Stimulated activated naive CD8-positive, alpha-beta T cell treated with anti-CD3 and anti-CD28 coated beads, Interleukin-15, Interleukin-2, amounts not matched to agents 100 U/mL and 50 U/mL, for 24 hours (primary cell): Measurements from ENCODE around the gene EEF1AKMT2.
A peak's percentile ranks its signal among the peaks of the same experiment; 100 is the strongest.

Source experiments
- ATAC-seq: fragments of 150-1000 bp; cut with Tn5 transposase; one replicate; pipeline ENCODE4 v1.10.0; 2021
- DNase-seq: peaks from one replicate; pipeline ENCODE4 v3.0.0; 2021

The EEF1AKMT2 gene

GRCh38 chr10:124737221-124737620, 54.5 kb downstream of the EEF1AKMT2 start:
- DNase-seq (no peak), ATAC-seq (no peak)

GRCh38 chr10:124736491-124737136, 55.1 kb downstream of the EEF1AKMT2 start:
- DNase-seq (no peak), ATAC-seq (no peak)

DNA sequence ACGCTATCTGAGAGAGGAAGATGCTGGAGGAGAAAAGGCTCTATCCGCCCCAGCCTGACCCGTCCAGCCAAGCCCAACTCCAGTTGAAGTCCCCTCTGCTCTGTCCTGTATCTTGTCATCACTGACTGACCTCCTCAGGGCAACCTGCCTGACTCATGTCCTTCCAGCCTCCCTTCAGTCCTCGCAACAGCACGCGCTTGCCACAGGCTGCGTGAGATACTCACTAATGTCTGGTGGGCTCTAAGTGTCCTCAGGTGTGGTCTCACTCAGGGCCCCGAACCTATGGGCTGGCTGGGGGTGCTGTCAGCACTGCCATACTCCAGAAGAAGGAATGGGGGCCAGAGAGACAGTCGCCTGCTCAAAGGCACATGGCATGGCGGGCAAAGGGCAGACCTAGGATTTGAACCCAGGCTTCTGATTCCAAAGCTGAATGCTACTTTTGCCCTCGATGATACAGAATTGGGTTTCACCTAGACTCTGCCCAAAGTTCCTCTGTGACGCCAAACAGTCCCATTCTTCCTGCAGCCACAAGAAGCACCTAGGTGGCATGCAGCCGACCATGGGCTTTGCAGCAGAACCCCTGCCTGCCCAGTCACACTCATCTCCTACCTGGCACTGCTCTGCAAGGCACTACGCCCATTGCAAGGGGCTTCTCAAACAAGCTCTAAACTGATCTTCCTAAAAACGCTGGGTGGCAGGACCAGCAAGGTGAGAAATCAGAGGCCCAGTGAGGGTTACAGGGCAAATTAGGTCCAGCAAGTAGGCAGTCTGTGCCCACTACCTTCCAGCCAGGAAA, 56.0 kb downstream of the EEF1AKMT2 start:
- no peak for DNase-seq
- ATAC-seq = no peak

DNA sequence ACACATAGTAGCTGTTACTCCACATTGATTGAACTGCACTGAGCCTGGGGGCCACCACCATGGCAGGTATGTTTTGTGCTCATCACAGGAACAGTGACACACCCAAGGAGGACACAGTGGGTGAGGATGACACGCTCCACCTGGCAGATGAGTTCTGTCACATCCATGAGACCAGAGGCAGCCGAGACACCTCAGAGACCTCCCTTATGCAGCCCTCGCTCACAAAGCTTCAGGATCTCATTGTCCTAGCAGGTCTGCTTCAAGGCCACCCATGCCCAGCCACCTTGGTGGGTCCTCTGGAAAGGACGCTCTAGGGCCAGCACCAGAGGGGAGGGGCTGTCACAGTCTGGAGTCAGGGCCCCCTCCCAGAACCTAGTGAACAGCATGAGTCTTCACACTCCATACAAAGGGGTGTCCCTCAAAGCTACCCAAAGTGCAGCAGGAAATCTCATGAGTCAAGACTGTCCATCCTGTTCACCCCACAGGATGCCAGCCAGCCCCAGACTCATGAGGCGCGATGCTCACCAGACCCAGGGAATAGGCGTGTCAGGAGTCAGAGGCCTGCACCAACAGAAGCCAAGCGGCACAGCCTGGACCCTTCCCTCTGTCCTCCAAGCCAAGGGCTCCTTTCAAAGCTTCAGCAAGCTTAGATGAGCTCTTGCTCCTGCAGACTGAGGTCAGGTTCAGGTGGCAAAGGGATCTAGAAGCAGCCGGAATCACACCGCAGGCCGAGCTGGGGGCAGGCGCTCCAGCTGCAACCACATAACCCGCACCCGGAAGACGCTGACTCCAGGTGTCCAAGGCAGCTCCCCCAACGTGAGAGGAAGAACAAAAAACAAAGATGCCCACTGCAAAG, 57.1 kb downstream of the EEF1AKMT2 start:
- ATAC-seq = peak; percentile 17
- DNase-seq = no peak

DNA sequence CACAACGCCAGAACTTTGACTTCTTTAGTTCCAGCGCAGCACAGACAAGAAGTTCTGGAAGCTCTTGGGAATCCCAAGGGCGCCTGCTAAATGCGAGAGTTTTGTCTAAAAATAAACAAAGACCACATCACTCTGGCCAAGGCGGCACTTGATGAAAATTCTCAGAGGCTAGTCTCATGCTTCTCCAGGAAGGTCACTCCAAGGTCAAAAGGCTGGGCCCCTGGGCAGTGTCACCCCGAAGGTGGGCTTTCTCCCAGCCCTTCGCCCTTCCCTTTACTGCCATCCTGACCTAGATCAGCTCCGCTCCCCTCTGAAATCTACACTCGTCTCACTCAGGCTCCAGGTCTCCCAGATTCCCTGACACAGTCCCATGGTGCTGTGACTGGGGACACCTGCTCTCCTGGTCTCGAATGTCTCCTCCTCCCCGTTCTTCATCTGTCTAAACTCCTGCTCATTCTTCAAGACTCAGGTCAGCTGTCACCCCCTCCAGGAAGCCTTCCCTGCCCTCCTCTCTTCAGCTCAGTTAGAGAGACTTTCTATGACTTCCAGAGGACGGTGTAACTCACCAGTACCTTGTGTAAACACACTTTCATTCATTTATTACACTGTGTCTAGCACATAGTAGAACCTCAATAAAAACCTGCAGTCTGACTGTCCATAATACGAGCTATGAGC, 58.0 kb downstream of the EEF1AKMT2 start:
- DNase-seq (no peak), ATAC-seq (no peak)

DNA sequence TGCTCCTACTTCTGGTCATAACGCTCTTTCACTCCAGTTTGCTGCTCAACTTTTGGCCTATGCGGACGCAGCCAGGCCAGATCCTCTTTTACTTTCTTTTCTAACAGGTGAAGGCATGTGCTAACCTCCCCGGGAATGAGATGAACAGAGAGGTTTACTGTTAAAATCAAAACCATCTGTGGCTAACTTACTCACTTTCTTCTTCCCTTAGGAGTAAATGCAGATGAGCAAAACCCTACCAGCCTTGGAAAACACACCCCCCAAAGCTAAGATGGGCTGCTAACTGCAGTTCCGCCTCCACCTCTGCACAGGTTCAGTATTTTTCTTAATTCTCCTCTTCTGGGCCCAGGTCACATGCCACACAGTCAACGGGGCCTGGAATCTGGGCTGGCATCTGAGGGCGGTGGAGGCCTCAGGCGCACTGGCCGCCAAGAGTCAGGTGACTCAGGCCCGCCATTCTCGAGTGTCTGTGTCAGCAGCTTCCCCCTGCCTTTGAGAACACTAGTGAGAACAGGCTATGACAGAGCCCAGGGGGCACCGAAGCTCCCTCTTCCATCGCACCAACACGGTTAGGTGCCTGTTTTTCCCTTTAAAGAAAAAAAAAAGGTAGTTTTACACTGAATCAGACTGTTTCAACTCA, 58.6 kb downstream of the EEF1AKMT2 start:
- peak; percentile 65 for ATAC-seq
- peak; percentile 62 for DNase-seq

DNA sequence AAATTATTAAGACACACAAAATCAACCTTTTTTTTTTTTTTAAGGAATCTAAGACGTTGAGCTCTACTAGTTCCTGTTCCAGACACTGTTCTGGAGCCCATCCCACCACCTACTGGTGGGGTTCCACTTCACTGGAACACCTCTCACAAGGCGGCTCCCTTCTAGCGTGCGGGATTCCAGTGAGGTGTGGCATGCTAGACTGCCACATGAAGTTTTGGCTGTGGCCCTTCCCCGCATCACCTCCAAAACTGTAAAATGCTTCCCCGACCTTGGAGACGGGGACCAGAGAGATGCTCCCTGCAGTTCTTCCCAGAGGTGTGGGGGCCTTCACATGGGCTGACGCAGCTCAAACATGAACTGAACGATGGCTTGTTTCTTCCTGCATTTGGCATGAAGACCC, 60.1 kb downstream of the EEF1AKMT2 start:
- peak; percentile 2 for DNase-seq
- no peak for ATAC-seq

DNA sequence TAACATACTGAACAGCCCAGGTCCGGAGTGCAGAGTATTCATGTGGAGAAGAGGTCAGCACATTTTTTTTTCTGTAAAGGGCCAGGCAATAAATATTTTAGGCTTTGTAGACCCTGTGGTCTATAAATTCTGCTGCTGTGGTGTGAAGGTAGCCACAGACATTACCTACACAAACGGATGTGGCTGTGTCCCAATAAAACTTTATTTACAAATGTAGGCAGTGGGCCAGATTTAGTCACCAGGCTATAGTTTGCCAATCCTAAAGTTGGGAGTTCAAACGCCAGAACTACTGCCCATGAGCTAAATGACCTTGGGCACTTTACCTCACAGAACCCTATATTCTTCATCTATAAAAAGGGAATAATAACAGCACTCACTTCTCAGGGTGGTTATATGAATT, 60.9 kb downstream of the EEF1AKMT2 start:
- ATAC-seq (no peak), DNase-seq (no peak)

DNA sequence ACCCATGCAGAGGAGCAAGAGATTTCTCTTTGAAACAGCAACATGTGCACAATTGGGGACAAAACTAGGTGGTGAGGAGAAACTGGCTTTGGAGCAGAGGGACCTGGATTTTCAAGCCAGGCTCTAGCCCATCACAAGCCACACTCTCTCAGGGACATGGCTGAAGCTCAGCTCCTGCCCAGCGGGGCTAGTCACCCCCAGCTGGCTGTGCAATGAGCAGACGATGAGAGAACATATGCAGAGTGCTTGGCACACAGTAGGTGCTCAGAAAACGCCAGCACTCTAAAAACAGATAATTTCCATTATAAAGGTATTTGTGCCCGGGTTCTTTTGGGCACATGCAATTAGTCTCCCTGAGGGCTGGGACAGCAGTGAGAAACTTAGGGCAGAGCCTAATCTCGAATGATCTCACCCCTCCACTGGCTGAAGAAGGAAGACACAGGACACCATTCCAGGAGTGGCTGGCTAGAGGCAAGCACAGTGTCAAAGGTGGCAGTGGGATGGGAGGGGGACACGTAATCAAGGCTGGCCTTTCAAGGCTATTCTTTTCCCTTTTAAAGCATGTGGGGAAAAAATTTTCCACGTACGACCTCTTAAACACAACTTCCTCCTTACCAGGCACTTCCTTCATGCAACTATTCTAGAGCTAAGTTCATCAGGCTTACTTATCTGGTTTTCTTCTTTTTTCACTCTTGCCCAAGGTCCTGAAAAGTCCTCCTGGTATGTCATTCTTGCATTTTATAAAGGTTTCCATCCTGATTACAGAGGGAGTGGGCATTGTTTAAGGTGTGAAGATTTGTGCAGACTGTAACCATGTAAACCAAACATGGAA, 62.6 kb downstream of the EEF1AKMT2 start:
- no peak for ATAC-seq
- DNase-seq = no peak

GRCh38 chr10:124728071-124728829, 63.4 kb downstream of the EEF1AKMT2 start:
- peak; percentile 38 for DNase-seq

GRCh38 chr10:124727361-124727960, 64.2 kb downstream of the EEF1AKMT2 start:
- DNase-seq = no peak
- no peak for ATAC-seq

More at GRCh38 chr10:124728071-124728829, 63.4 kb downstream of the EEF1AKMT2 start:
- peak; percentile 71 for ATAC-seq

DNA sequence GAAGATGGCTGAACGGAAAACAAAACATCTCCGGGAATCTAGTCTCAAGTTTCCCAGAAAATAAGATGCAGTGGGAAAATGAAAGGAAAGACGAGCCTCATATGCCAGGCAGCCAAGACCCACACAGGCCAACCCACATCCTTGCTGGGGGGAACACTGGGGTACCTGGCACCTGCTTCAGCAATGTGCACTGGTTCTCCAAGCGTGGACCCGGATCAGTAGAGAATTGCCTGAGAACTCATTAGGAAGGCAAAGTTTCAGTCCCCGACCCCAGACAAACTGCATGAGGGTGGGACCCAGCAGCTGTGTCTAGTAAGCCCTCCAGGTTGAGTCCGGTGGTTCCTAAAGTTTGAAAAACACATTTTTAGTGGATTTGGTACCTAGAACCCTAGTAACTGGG, 65.9 kb downstream of the EEF1AKMT2 start:
- DNase-seq (no peak), ATAC-seq (no peak)

DNA sequence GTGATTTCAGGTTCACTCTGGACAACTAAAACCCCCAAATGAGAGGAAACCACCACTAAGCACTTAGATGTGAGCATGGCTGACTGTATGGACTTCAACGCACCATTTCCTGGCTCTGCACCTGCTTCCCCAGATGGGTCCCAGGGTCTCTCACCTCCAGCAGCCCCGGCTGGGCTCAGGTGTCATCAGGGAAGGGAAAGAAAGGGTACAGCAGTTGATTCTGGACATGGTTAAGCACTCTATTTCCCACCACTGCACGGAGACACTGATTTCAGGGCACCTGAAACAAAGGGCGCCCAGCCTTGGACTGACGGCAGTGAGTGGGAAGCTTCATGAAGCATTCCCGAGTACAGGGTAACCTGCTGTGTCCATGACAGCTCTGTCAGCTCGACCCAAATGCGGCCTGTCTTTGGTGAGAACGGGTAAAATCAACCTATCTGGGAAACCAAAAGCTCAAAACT, 66.5 kb downstream of the EEF1AKMT2 start:
- no peak for DNase-seq
- no peak for ATAC-seq

DNA sequence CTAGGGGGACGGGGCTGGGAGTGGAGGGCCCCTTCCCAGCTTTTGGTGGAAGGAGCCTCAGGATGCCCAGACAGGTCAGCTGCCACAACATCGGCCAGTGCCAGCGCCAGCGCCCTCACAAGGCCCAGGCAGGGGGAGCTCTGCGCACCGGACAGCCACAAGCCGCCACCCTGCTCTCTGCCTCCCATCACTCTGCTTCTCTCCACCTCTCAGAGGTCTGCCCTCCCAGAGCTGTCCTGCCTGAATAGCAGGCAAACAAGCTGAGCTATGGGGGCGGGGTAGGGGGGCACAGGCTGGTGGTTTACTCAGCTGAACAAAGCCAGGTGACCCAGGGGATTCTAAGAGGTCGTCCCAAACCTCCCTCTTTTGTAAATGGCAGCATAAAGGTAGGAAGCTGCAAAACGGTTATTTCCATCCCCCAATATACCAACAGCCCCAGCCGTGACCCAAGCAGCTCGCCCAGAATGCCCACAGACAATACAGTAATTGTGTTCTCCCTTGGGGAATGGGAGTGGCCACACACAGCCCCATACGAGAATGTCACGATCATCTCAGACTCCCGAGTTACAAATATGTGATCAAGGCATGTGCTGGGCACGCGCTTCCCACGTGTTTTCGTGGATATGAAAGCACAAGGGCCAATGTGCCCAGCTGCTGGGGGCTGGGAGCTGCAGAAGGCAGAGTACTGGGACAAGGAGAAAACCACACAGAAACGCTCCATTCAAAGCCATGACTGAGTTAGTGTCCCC, 67.2 kb downstream of the EEF1AKMT2 start:
- no peak for ATAC-seq
- DNase-seq = no peak

- no peak for ATAC-seq
- no peak for DNase-seq
Observed at GRCh38 chr10:124723826-124724225, 67.9 kb downstream of the EEF1AKMT2 start.

DNA sequence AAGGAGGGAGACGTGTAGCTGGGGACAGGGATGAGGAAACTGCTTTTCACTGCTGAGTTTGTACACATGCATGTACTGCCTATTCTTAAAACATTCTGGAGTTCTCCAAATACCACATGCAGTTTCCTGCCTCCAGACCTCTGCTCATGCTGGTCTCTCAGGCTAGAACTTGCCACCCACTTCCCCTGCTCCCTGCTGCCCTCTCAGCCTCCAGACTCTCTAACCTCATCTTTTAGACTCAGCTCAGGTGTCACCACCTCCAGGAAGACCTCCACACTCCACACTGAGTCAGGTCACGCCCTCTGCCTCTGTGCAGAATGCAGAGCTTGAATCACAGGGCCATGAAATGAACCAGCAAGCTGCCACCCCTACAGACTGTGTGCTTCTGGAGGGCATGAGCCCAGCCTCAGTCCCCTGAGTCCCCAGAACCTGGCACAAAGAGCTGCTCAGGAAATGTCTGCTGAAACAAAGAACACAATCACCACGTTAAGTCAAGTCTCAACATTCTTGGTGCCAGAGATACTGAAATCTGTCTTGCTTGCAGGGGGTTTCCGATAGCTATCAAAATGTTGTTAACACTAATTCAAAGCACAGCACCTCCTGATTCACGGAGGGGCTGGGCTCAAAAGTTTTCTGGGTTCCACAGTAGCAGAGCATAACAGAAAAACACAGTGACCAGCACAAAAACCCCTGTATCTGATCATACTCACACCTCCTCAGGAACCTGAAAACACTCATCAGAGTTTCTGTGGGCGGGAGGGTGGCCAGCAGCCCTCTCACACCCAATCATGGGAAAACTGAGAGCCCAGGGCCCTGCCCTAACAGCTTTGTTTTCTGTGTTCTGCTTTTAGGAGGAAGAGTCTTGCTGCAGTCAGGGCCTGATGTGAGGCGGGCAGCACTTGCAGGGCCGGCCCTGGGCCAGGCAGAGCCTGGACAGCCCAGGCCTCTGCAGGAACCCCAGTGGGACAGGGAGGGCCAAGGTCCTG, 68.6 kb downstream of the EEF1AKMT2 start:
- peak; percentile 62 for DNase-seq

DNA sequence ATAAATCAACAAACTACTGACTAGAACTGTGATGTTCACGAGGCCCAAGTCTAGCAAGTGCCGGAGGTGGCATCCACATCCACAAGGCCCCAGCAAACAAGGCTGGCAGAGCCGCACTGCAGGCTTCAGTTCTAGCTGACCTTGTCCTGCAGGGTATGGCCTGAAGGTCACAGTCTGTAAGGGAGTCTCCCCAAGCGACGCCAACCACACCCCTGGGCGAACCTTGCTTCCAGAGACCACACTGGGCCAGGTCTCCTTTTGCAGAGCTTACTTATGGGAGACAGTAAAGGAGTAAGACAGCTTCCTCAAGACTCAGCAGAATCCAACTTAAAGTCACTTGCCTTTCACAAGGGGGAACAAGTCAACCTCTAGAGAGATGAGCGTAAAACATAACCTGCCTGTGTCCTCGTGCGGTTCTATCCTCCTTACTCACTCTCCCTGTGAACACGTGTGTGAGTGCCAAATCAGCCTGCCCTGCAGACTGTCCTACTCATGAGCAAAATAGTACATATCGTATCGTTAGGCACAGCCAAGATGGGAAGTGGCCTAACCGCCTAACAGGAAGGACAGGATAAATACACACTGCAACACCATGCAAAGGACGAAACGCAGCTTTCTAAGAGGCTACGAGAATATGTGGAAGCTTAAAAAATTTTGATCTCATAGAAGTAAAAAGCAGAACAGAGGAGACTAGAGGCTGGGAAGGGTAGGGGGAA, 70.2 kb downstream of the EEF1AKMT2 start:
- DNase-seq = no peak
- ATAC-seq = no peak

More for the DNA sequence above, 68.6 kb downstream of the EEF1AKMT2 start:
- peak; percentile 74 for ATAC-seq
